ENCODE data around the gene ADD1.

DNA sequence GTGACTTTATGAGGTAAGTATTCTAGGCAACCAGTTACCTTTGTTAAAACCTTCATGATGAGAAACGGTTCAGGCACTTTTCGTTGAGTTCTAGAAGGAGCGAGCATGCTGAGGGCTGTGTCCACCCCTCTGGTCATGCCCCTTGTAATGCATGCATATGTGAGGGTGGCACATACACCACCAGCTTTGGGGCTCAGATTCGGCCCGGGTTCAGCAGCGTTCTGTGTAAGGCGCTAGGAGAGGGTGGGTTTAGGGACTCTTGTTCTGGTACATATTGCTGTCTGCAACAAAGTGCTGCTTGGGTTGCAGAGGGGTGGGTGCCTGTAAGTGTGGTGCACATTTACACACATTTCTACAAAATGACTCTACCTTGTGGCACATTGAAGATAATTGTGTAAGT is 65.0 kb downstream of the ADD1 start:
- TF ChIP-seq, protein P1, sequence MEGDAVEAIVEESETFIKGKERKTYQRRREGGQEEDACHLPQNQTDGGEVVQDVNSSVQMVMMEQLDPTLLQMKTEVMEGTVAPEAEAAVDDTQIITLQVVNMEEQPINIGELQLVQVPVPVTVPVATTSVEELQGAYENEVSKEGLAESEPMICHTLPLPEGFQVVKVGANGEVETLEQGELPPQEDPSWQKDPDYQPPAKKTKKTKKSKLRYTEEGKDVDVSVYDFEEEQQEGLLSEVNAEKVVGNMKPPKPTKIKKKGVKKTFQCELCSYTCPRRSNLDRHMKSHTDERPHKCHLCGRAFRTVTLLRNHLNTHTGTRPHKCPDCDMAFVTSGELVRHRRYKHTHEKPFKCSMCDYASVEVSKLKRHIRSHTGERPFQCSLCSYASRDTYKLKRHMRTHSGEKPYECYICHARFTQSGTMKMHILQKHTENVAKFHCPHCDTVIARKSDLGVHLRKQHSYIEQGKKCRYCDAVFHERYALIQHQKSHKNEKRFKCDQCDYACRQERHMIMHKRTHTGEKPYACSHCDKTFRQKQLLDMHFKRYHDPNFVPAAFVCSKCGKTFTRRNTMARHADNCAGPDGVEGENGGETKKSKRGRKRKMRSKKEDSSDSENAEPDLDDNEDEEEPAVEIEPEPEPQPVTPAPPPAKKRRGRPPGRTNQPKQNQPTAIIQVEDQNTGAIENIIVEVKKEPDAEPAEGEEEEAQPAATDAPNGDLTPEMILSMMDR (IDR thresholded peaks at IDR 0.05) = no peak
- no peak for TF ChIP-seq EZH2 (IDR thresholded peaks at IDR 0.05; ENCODE audit: borderline replicate concordance, insufficient read depth, low read depth, low read length, poor library complexity, severe bottlenecking)
